Ovary (tissue), 3 donors: ENCODE measurements around the gene TMEFF1.

Source experiments
- EP300 ChIP-seq: sonication (generic); formaldehyde crosslinking; IDR thresholded peaks from one replicate; pipeline ENCODE4 v1.6.1; 2017; ENCODE audit warnings: antibody characterized with exemption
- POLR2A ChIP-seq: fragments of 450-650 bp; IDR thresholded peaks from one replicate; pipeline ENCODE4 v1.6.1; 2017; ENCODE audit warnings: antibody characterized with exemption, mild to moderate bottlenecking, moderate library complexity
- TF ChIP-seq, protein P1 (sequence below), 3 donors: fragments of 450-650 bp in 2 of 3; fragments of 200-600 bp in 1 of 3; IDR thresholded peaks; one replicate each; pipeline versions ENCODE4 v1.5.1 to v1.8.0; 2016 to 2022; ENCODE audit warnings: antibody characterized with exemption in 3 of 3, mild to moderate bottlenecking in 1 of 3
- donor health status: DM: no; HTN: no; CAD: no.

DNA sequence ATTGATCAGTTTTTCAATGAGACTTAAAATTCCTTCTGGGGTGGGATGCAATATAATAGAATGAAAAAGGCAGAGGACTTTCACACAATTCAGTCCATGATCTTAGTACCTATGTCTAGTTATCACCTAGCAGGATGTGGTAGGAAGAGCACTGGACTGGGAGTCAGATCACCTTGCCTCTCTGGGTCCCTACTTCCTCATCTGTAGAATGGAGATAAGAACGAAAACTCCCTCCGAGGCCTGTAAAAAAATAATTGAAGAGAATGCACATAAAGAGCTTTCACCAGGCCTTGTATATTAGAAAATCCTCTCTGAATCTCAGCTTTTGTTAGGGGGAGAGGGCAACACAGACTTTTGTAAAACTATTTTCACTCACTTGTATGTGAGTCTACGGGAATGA, 681 bp upstream of the TMEFF1 start:
- TF ChIP-seq, protein P1, sequence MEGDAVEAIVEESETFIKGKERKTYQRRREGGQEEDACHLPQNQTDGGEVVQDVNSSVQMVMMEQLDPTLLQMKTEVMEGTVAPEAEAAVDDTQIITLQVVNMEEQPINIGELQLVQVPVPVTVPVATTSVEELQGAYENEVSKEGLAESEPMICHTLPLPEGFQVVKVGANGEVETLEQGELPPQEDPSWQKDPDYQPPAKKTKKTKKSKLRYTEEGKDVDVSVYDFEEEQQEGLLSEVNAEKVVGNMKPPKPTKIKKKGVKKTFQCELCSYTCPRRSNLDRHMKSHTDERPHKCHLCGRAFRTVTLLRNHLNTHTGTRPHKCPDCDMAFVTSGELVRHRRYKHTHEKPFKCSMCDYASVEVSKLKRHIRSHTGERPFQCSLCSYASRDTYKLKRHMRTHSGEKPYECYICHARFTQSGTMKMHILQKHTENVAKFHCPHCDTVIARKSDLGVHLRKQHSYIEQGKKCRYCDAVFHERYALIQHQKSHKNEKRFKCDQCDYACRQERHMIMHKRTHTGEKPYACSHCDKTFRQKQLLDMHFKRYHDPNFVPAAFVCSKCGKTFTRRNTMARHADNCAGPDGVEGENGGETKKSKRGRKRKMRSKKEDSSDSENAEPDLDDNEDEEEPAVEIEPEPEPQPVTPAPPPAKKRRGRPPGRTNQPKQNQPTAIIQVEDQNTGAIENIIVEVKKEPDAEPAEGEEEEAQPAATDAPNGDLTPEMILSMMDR (IDR thresholded peaks at IDR 0.05), result no peak
- TF ChIP-seq EP300, result no peak
- TF ChIP-seq POLR2A, result no peak
